ENCODE measurements around the gene UBR2.

DNA sequence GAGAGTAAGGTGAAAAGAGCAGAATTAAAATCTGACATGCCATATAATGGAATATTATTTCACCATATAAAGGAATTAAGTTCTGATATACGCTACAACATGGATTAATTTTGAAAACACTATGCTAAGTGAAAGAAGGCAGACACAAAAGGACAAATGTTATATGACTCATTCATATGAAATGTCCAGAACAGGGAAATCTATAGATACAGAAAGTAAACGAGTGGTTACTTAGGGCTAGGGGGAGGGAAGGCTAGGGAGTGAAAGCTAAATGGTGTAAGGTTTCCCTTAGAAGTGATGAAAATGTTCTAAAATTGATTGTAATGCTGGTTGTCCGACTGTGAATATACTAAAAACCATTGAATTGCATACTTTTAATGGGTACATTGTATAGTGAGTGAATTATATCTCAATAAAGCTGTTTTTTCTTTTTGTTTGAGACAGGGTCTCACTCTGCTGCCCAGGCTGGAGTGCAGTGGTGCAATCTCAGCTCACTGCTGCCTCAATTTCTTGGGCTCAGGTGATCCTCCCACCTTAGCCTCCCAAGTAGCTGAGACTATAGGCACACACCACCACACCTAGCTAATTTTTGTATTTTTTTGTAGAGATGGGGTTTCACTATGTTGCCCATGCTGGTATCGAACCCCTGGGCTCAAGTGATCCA, 150.4 kb downstream of the UBR2 start:
- TF ChIP-seq CTCF (conservative IDR thresholded peaks at IDR 0.05 in 1 of 2, IDR thresholded peaks at IDR 0.05 in 1 of 2; ENCODE audit: low read depth in 1 of 2, low read length in 2 of 2) (no peak), EZH2 (IDR thresholded peaks at IDR 0.05; ENCODE audit: low read length, missing control alignments) (no peak)

Measured in fibroblast of lung (primary cell).